HG03095 (cell line): ENCODE results near the gene CDYL2.
"Not testable (repeated sequence)": the region's sequence is repeated elsewhere in the genome, so short reads cannot be mapped to it uniquely, and the experiment has no call there.

Source experiments
- ATAC-seq: cut with Tn5 transposase; IDR thresholded peaks from one replicate; pipeline ENCODE4 v1.9.1; 2021; ENCODE audit warnings: moderate library complexity; ENCODE audit not compliant: unreplicated experiment

Gene CDYL2, protein sequence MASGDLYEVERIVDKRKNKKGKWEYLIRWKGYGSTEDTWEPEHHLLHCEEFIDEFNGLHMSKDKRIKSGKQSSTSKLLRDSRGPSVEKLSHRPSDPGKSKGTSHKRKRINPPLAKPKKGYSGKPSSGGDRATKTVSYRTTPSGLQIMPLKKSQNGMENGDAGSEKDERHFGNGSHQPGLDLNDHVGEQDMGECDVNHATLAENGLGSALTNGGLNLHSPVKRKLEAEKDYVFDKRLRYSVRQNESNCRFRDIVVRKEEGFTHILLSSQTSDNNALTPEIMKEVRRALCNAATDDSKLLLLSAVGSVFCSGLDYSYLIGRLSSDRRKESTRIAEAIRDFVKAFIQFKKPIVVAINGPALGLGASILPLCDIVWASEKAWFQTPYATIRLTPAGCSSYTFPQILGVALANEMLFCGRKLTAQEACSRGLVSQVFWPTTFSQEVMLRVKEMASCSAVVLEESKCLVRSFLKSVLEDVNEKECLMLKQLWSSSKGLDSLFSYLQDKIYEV

DNA sequence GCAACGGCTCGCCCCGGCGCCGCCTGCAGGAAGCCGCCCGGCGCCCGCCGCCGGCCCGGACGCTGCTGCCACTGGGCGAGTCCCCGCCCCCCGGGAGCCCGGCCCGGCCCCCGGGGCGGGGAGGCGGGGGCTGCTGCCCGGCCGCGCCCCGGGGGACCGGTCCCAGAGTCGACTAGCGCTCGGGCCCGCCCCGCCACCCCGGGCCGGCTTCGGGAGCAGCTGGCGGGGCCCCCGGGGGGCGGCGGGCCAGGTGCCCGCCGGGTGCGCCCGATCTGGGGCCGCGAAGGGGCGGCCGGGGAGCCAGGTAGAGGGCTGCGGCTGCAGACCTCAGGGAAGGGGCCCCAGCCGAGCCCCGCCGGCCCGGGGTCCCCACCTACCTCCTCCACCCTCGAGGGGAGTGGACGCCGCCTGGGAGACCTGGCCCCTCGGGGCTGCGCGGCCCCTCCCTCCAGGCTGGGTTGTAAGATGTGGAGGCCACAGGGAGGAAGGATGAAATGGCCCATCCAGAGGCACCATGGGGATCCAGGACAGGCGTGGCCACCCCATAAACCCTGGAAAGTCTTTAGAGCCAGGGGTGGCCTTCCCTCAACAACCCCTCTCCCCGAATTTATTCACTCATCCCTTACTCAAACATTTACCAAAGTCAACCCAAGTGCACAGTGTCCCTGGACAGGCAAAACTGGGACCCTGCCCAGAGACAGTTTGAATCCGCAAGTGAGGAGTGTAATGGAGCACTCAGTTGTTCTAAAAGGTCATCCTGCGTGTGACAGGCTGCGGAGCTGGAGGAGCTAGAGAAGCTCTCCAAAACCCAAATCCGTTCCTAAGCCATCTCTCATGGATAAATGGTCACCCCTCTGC lies at the start of gene CDYL2:
Gene CDYL2, minus strand, starts transcription at position 73 of the 858 bp plus-strand sequence. CDS start 425 bp downstream, outside the sequence.
- peak; percentile 69 for ATAC-seq

DNA sequence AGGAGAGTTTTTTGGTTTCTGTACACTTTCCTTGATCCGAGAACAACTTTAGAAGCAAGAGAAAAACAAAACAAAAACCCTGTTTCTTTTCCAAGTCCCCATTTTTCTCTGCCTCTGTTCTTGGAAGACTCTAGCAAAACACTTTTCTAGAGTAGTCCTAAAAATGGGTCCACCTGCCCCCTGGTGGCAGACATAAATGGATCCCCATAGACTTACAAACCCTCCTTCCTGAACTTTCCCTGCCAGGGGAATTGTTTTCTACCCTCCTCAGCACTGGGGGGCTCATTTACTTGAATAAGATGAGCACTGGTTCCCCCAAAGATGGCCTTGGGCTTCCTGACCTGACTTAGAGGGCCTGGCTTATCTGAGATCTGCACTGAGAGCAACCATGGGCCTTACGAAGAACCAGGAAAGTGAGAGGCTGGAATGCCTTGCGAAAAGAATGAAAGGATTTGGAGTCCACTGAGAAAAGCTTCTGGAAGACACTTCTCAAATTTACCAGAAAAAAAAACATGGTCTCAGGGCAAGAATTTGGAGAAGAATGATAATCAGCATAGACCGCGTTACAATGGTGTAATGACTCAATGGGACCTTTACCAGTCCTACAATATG lies 48.0 kb upstream of the CDYL2 start:
- no peak for ATAC-seq

DNA sequence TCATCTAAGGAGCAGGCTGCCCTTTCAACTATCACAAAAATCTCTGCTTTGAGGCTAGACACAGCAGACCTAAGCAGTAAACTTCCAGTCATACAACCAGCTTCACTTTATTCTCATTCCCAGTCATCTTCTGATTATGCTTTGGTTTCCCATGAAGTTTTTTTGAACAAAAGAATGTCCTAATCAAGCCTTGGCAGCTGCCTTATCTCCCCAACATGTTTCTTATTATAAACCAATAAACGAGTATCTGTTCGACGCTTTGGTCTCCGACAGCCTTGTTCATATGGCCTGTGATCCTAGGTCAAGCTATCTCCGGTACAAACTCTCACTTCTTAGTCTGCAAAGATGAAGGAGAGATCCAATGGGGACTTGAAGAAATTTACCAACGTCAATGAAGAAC lies 47.4 kb upstream of the CDYL2 start:
- ATAC-seq: no peak

DNA sequence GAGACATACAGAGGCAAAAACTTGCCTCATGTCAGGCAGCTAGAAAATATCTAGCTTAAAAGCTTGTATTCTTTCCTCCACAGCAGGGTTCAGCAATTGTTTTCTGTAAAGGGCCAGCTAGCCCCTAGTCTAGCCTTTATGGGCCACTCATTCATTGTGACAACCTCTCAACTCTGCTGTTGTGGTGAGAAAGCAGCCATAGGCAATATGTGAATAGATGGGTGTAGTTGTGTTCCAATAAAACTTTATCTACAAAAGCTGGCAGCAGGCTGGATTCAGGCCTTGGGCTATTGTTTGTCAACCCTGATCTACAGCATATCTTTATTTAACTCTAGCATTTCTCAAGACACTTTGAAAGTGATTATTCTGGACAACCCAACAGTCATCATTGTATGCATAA lies 46.4 kb upstream of the CDYL2 start:
- ATAC-seq: no peak

DNA sequence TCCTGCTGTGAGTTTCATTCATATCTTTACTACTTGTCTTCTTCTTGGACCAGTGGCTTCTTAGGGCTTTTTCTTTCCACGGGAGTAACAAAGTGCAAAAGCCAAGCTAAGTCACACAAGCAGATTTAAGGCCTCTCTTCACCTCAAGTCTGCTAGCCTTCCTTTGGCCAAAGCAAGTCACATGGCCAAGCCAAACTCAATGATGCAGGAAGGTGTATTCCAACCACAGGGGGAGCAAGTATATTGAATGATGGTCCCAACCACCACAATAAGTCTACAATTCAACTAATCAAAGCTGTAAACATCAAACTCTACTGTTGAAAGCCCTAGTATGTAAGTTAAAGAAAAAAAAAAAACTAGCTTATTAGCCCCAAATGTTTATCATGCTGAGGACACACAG lies 44.5 kb upstream of the CDYL2 start:
- ATAC-seq: no peak

DNA sequence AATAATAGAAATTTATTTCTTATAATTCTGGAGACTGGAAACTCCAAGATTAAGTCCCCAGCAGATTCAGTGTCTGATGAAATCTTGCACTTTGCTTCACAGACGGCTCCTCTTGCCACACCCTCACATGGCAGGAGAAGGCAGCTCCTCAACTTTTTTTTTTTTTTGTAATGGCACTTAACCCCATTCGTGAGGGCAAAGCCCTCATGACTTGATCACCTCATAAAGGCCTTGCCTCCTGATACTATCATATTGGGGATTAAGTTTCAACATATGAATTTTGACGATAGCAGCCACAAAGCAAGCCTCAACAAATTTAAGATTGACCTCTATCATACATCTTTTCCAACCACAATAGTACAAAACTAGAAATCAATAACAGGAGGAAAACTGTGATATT lies 42.3 kb upstream of the CDYL2 start:
- ATAC-seq: no peak

DNA sequence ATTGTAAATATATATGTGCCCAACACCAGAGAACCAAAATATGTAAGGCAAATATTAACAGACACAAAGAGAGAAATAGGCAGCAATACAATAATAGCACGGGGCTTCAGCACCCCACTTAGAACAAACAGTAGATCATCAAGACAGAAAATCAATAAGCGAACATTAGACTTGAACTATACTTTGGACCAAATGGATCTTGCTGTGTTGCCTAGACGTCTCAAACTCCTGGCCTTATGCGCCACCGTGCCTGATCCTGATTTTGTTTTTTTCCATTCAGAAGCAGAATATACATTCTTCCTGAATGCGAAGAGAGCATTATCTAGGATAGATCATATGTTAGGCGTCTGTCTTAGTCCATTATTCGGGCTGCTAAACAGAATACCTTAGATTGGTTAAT lies 41.9 kb upstream of the CDYL2 start:
- no peak for ATAC-seq

DNA sequence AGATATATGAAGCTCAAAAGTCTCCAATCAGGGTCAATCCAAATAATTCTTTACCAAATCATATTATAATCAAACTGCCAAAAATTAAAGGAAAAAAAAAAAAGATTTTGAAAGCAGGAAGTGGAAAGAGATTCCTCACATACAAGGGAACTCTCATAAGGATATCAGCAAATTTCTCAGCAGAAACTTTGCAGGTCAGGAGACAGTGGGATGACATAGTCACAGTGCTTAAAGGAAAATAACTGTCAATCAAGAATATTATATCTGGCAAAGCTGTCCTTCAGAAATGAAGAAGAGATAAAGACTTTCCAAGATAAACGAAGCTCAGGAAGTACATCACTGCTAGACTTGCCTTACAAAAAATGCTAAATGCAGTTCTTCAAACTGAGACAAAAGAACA lies 40.0 kb upstream of the CDYL2 start:
- no peak for ATAC-seq

DNA sequence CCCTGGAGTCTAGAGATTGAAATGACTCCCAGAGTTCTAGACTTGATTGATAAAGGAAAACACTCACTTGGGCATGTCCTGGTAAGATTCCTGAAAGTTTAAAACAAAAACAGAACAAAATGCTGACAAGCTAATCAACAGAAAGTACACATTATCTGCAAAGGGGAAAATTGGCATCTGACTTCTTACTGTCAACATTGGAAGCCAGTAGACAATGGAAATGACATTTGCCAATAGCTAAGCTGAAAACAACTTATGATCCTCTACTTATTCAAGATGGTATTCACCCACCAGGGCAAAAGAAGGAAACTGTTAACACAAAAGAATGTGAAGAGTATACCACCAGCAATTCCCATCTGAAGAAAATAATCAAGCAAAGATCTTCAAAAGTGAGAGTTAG lies 36.8 kb upstream of the CDYL2 start:
- no peak for ATAC-seq

DNA sequence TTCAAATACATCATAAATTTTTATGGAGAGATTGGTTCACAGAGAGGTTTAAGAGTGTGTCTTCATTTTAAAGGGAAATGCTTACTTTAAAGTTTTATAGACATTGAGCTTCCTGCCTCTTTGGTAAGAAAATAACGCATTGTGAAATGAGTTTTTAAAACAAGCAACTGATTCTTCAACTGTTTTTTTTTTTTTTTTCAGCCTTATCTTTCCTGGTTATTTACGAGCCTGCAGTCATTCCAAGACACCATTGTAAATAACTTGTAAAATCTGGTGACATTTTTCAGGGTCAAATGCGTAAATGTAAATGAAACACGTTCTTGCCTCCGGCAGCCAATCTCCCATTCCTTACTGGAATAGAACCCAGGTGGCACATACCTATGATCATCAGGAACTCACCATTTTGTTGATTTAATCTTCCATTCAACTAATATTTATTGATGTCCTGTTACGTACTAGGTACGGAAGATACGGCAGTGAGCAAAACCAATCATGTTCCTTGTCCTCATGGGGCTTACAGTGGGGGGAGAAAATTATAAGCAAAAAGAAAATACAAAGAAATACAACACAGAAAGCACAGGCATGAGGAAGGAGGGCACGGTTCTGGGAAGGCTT lies 33.2 kb upstream of the CDYL2 start:
- no peak for ATAC-seq

DNA sequence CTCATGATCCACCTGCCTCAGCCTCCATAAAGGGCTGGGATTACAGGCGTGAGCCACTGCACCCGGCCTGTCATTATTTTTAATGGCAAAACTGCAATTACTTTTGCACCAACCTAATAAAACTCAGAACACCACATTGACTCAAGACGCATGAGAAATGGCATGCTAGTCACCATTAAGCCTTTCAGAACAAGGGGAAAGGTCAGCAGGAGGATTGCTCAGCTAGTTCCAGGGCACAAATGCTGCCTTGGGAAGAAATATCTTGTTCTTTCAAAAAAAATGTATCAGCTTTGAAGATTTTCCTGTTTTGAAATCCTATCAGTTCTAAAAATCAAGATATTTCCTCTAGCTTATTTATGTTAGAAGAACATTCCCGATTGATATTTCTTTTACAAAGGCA lies 32.4 kb upstream of the CDYL2 start:
- ATAC-seq: no peak

DNA sequence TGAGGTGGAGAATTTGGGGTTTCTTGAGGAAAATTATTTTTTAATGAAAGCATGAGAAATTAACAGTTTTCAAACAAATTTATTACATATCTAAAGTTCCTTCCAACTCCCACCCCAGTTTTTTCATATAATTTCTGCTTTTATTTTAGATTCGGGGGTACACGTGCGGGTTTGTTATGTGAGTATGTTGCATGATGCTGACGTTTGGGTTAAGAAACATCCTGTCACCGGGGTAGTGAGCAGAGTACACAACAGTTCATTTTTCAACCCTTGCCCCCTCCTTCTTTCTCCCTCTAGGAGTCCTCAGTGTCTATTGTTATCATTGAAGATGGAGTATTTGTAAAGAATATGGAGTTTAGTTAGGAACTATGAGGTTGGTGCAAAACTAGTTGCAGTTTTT lies 31.8 kb upstream of the CDYL2 start:
- no peak for ATAC-seq

DNA sequence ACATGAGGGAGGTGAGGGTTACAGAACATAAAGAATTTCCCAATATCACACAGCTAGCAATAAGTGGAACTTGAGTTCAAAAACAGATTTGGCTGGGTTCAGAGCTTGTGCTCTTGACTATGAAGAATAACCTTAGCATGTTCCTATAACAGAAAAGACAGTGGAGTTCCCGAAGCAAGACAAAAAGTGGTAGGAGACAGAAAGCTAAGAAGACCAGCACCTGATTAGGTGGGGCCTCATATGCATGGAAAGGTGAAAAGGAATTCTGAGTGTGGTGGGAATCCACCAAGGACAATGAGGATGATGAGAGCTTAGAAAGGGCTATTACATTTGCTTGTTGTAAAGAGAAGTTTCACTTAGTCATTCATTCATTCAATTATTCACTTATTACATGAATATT lies 26.6 kb upstream of the CDYL2 start:
- no peak for ATAC-seq

DNA sequence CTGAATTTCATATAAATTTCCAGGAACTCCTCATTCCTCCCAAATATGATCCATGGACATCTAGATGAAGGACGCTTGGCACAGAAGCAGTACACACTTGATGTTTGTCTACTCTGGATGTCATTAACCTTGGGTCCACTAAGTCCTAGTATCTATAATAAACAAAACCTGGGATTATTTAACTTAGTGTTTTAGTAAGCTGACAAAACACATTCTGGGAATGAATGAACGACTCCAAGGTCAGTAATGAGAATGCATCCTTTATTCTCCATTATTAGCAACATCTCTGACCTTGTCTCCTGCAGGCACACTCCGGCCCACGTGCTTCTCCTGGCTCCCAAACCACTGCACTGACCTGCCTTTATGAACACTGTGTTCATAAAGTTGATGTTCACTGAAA lies 24.1 kb upstream of the CDYL2 start:
- ATAC-seq: no peak

DNA sequence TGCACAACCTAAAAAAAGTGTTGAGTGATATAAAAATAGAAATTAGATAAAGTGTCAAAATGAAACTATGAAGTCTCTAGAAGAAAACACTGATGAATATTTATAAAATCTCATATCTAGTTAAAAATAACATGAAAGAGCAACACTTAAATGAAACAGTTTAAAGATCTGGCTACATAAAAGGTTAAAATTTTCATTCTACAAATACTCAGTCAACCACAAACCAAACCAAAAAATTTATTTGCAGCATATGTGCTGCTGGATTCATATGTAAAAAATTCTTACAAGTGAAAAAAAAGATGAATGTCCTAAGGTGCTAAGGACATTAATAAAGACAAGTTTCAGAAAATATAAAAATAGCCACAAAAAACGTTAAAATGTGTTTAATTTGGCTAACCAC lies 22.6 kb upstream of the CDYL2 start:
- ATAC-seq: no peak

DNA sequence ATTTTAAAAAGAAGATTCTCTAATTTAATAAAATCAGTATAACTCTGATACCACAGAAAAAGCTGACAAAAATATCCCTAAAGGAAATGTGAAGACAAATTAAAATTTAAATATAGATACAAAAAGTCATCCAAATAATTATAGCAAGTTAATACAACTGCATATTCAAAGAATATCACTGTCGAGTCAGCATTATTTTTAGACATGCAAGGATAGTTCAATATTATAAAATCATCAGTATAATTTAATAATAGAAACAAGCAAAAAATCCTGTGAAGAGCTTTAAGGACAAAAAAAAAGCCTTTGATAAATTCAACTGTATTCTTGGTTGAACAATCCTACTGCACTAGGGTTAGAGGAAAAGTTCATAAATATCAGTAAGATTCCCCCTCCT lies 21.0 kb upstream of the CDYL2 start:
- no peak for ATAC-seq

DNA sequence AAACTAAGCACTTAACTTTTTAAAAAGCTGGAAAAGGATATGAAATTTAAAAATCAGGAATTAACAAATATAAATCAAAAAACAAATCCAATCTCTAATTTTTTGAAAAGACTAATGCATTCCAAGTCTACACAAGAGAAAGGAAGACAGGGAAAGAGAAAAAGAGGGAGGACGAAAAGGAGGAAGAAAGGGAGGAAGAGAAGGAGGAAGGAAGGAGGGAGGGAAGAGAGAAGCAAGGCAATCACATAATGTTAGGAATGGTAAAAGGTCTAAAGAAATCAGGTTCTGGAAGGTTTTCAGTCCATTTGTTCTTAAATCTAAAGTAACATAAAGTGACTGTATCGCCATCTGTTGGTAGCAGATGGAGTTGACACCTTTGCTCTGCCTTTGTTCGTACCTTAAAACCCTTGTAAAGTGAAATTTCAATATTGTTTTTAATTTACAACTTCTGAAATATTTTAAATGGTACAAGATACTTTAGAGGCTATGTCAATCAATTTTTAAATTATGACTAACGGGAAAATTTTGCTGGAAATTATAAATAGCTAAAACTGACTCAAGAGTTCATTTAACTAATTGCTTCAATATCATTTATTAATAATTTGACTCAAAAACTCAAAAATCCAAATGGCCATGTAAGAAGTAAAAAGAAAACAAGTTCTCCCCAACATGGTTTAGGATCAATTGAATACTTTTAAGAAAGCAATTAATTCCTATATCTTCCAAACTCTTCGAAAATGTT lies 20.4 kb upstream of the CDYL2 start:
- no peak for ATAC-seq

DNA sequence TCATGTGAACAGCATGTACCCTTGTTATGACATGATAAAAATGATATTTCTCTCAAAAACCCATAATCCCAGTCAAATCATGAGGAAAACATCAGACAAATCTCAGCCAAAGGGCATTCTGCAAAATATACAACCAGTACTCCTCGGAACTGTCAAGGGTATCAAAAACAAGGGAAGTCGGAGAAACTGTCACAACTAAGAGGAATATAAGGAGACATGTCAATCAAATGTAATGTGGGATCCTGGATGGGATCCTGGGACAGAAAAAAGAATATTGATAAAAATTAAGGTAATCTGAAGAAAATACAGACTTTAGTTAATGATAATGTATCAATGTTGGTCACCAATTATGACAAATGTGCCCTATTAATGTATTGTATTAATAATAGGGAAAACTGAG lies 15.6 kb upstream of the CDYL2 start:
- ATAC-seq: no peak

DNA sequence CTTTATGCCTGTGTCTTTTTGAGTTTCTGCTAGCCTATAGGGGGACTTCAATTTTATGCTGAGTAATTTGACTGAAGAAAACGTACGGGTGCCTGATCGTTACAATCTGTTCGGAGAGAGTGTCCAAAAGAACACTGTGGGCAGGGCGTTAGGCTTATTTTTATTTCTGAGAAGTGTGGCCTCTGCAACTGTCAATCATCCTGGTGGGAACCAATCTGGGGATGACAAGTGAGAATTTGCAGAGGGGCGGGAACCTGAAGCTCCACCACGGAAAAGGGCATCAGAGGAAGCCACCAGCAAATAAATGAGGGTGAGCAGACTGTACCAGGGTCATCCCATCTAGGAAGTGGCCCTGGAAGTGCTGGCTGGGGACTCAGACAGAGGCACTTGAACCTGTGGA lies 12.0 kb upstream of the CDYL2 start:
- ATAC-seq: no peak

DNA sequence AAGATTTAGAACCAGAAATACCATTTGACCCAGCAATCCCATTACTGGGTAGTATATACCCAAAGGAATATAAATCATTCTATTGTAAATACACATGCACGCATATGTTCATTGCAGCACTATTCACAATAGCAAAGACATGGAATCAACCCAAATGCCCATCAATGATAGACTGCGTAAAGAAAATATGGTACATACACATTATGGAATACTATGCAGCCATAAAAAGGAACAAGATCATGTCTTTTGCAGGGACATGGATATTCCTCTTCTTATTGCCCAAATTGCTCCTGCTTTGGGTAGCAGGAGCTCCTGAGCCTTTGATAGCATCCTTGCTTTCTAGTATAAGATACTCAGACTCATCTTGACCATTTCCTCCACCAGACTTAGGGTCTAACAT lies 10.9 kb upstream of the CDYL2 start:
- not testable (repeated sequence) for ATAC-seq

DNA sequence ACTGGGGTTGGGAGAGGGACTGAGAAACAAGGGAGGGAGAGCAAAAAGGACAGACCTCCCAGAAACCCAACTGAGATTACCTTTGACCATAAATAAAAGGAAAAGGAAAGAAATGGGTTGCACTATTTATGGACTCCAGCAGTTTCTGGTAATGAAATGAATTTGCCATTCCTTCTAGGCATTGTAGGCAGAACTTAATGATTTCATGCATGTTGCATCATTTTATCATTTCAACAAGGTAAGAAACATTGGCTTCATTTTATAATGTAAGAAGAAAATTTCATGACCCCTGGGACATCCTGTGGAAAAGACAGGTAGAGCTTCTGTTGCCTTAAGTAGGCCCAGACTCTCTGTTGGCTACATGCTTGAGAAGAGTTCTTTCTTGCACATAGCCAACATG lies 8.2 kb upstream of the CDYL2 start:
- ATAC-seq: no peak
